NAMALWA (cell line): ENCODE results near the gene ORM2.

Experiments
- DNase-seq: peaks from one replicate; pipeline ENCODE4 v3.0.0-alpha.2; 2015; ENCODE audit warnings: low spot score

Gene ORM2

GRCh38 chr9:114294664-114295063, 35.0 kb upstream of the ORM2 start:
- no peak for DNase-seq

- DNase-seq = no peak
Observed at GRCh38 chr9:114296338-114296737, 33.3 kb upstream of the ORM2 start.

- no peak for DNase-seq
Observed at GRCh38 chr9:114299286-114300152, 30.1 kb upstream of the ORM2 start.

GRCh38 chr9:114300153-114300845, 29.4 kb upstream of the ORM2 start:
- no peak for DNase-seq

GRCh38 chr9:114300846-114301797, 28.5 kb upstream of the ORM2 start:
- no peak for DNase-seq

- DNase-seq = no peak
Observed at GRCh38 chr9:114301798-114302565, 27.7 kb upstream of the ORM2 start.

- DNase-seq = no peak
Observed at GRCh38 chr9:114302727-114303126, 26.9 kb upstream of the ORM2 start.

GRCh38 chr9:114303571-114303970, 26.1 kb upstream of the ORM2 start:
- DNase-seq = no peak

- DNase-seq = no peak
Observed at GRCh38 chr9:114303977-114304376, 25.7 kb upstream of the ORM2 start.

- DNase-seq = no peak
Observed at GRCh38 chr9:114304416-114305188, 25.1 kb upstream of the ORM2 start.

GRCh38 chr9:114307899-114308267, 21.8 kb upstream of the ORM2 start:
- DNase-seq = no peak

GRCh38 chr9:114308361-114308950, 21.2 kb upstream of the ORM2 start:
- DNase-seq = no peak

- DNase-seq = no peak
Observed at GRCh38 chr9:114309096-114309495, 20.6 kb upstream of the ORM2 start.

- no peak for DNase-seq
Observed at GRCh38 chr9:114310471-114311450, 18.9 kb upstream of the ORM2 start.

- no peak for DNase-seq
Observed at GRCh38 chr9:114311571-114312512, 17.8 kb upstream of the ORM2 start.

GRCh38 chr9:114312513-114312875, 17.2 kb upstream of the ORM2 start:
- no peak for DNase-seq

GRCh38 chr9:114313186-114313585, 16.5 kb upstream of the ORM2 start:
- DNase-seq = no peak

- no peak for DNase-seq
Observed at GRCh38 chr9:114314256-114314867, 15.3 kb upstream of the ORM2 start.
